Nephron (organoid): Measurements from ENCODE around the gene HINT3.

Source experiments
- H3K27ac Mint-ChIP-seq, 3 experiments: 2 replicates each; pipeline ENCODE4 v1.8.0; 2020; ENCODE audit warnings: mixed read lengths in 3 of 3, mild to moderate bottlenecking in 2 of 3, moderate library complexity in 1 of 3
- H3K27me3 Mint-ChIP-seq: 2 replicates; pipeline ENCODE4 v1.8.0; 2021; ENCODE audit warnings: low read depth, mild to moderate bottlenecking, moderate library complexity, mixed read lengths
- H3K36me3 Mint-ChIP-seq: 2 replicates; pipeline ENCODE4 v1.8.0; 2020; ENCODE audit warnings: low read depth, mixed read lengths
- H3K4me1 Mint-ChIP-seq: 2 replicates; pipeline ENCODE4 v1.8.0; 2020; ENCODE audit warnings: mixed read lengths
- H3K4me3 Mint-ChIP-seq, 3 experiments: 2 replicates each; pipeline ENCODE4 v1.8.0; 2020; ENCODE audit warnings: mild to moderate bottlenecking in 3 of 3, mixed read lengths in 3 of 3, moderate library complexity in 2 of 3
- H3K9me3 Mint-ChIP-seq: 2 replicates; pipeline ENCODE4 v1.8.0; 2020; ENCODE audit warnings: mixed read lengths
- TF ChIP-seq, protein P1 (sequence below), 3 experiments: fragments of 200-600 bp; sonication (generic); IDR thresholded peaks; one replicate each; pipeline ENCODE4 v1.5.0; 2021; ENCODE audit warnings: antibody characterized with exemption in 3 of 3; ENCODE audit not compliant: unreplicated experiment in 3 of 3

Gene HINT3

DNA sequence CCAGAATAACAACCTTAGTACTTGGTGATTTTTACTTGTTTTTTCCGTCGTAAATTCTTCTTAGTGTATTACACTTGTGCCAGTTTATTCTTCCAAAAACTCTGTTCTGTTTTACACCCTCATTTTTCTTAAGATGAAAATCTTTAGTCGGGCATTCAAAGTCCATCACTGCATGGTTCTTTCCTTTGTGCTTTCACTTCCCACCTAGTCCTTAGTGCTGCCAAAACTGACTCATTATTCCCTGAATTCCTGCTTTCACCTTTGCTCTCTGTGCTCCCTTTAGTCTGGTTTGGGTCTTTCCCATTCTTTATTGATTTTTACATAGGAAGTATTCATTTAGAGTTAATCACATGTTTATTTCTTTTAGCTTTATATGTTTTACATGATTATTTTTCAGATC lies 33.1 kb downstream of the HINT3 start:
- Mint-ChIP-seq H3K9me3 (no peaks in the 10 kb centered on the region), H3K4me3 (peak overlapping the region; percentile 24 to 48 (median 29)), H3K27ac (no peak overlapping the region), H3K36me3 (no peaks in the 10 kb centered on the region), H3K4me1 (peaks cover 12% of the 10 kb centered on the region), H3K27me3 (no peaks in the 10 kb centered on the region)
- TF ChIP-seq, protein P1, sequence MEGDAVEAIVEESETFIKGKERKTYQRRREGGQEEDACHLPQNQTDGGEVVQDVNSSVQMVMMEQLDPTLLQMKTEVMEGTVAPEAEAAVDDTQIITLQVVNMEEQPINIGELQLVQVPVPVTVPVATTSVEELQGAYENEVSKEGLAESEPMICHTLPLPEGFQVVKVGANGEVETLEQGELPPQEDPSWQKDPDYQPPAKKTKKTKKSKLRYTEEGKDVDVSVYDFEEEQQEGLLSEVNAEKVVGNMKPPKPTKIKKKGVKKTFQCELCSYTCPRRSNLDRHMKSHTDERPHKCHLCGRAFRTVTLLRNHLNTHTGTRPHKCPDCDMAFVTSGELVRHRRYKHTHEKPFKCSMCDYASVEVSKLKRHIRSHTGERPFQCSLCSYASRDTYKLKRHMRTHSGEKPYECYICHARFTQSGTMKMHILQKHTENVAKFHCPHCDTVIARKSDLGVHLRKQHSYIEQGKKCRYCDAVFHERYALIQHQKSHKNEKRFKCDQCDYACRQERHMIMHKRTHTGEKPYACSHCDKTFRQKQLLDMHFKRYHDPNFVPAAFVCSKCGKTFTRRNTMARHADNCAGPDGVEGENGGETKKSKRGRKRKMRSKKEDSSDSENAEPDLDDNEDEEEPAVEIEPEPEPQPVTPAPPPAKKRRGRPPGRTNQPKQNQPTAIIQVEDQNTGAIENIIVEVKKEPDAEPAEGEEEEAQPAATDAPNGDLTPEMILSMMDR (IDR thresholded peaks at IDR 0.05; ENCODE audit: unreplicated experiment in 3 of 3) = no peak

DNA sequence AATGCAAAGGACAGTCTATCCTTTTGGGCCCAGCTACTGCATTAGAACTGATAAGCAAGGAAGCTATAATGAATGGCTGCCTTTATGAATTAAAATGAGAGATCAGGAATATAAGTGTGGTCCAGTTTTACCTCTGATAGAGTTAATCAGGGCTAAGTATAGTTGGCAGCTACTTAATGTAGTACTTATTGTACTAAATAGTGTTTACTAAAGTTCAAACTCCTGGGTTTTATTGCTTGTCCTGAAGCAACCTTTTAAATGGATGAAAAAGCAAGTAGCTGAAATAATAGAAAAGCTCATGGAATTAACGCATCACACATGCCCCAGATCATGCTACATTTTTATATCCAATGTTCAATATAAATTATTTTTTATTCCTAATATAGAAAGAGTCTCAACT lies 35.1 kb downstream of the HINT3 start:
- H3K27me3 Mint-ChIP-seq = no peaks in the 10 kb centered on the region
- H3K27ac Mint-ChIP-seq = no peak overlapping the region
- no peaks in the 10 kb centered on the region for H3K36me3 Mint-ChIP-seq
- TF ChIP-seq, protein P1 (IDR thresholded peaks at IDR 0.05; ENCODE audit: unreplicated experiment in 3 of 3) = no peak
- no peak overlapping the region for H3K4me3 Mint-ChIP-seq
- H3K9me3 Mint-ChIP-seq = no peaks in the 10 kb centered on the region
- H3K4me1 Mint-ChIP-seq = peaks cover 22% of the 10 kb centered on the region

DNA sequence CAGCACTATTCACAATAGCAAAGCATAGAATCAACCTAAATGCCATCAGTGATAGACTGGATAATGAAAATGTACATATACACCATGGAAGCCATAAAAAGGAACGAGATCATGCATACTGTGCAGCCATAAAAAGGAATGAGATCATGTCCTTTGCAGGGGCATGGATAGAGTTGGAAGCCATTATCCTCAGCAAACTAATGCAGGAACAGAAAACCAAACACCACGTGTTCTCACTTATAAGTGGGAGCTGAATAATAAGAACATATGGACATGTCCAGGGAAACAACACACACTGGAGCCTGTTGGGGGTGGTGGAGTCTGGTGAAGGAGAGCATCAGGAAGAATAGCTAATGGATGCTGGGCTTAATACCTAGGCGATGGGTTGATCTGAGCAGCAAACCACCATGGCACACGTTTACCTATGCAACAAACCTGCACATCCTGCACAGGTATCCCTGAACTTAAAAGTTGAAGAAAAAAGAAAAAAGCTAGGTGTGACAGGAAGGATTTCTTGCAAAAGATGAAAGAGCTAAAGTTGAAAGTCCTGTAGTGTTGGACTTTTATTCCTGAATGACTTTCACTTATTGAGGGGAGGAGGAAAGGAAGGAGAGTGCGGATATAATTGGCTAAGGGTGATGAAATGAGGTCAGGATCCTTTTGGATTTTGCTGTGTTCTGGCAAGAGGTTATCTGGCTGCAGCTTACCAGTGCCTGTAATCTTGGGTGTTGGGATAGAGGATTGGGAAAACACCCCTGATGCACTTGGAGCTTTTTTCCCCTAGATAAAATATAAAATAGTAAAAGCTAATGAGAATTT lies 38.3 kb downstream of the HINT3 start:
- peaks cover 18% of the 10 kb centered on the region for H3K4me1 Mint-ChIP-seq
- TF ChIP-seq, protein P1 (IDR thresholded peaks at IDR 0.05; ENCODE audit: unreplicated experiment in 3 of 3) = no peak
- H3K9me3 Mint-ChIP-seq = no peaks in the 10 kb centered on the region
- peak overlapping the region in 1 of 3 experiments; percentile 19 for H3K27ac Mint-ChIP-seq
- no peaks in the 10 kb centered on the region for H3K27me3 Mint-ChIP-seq
- peaks cover 19% of the 10 kb centered on the region for H3K36me3 Mint-ChIP-seq
- no peak overlapping the region for H3K4me3 Mint-ChIP-seq

DNA sequence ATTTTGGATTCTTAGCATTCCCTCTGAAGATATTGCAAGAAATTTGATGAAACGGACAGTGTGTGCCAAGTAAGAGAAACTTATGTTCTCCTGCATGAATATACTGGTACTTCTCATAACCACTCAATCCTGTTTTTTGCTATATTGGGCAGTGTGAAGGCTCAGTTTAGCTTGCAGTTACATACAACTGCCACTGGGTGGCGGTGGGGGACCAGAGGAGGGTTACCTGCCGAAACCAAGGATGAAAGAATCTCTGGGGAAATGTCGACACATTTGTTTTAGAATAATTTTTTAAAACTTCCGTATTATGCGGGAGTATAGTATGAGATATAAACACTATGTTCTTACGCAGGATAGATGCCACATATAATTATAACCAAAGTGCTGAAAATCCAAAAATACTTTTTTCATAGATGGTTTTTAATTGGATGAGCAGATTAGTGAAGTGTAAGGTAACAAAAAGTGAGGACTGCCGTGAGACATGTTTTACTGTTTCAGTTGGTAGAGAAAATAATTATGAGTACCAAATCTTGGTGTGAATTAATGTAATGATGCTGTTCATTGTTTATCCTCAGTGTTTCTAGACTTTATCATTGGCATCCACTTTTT lies 39.5 kb downstream of the HINT3 start:
- peaks cover 31% of the 10 kb centered on the region for H3K36me3 Mint-ChIP-seq
- H3K27ac Mint-ChIP-seq = peak overlapping the region in 2 of 3 experiments; percentile 37 to 56
- TF ChIP-seq, protein P1 (IDR thresholded peaks at IDR 0.05; ENCODE audit: unreplicated experiment in 3 of 3) = peak; percentile 97 to 99 (median 97)
- peak overlapping the region in 2 of 3 experiments; percentile 49 to 55 for H3K4me3 Mint-ChIP-seq
- no peaks in the 10 kb centered on the region for H3K9me3 Mint-ChIP-seq
- no peaks in the 10 kb centered on the region for H3K27me3 Mint-ChIP-seq
- peaks cover 17% of the 10 kb centered on the region for H3K4me1 Mint-ChIP-seq

DNA sequence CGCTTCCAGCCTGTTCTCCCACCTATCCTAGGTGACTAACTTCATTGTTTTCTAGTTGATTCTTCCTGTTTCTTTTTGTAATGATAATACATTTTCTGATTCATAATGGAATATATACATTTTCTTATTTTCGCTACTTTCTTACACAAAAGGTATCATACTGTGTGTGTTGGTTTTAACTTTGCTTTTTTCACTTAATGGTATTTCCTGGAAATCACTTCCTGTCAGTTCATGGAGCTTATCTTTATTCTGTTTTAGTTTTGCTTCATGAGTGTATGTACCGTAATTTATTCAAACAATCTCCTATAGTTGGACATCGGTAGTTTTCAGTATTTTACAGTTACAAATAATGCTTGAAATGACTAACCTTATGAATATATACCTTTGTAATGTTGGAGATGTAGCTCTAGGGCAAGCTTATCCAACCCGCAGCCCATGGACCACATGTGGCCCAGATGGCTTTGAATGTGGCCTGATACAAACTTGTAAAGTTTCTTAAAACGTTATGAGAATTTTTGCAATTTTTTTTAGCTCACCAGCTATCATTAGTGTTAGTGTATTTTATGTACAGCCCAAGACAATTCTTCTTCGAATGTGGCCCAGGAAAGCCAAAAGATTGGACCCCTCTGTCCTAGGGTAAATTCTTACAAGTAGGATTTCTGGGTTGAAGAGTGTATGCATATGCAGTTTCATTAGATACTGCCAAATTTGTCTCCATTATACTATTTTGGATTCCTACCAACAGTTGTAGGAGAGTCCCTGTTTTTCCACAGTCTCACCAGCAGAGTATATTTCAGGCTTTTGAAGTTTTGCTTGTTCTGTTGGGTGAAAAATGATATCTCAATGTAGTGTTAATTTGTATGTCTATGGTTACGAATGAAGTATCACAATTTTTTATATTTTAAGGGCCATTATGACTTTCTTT lies 46.4 kb downstream of the HINT3 start:
- peaks cover 3% of the 10 kb centered on the region for H3K9me3 Mint-ChIP-seq
- H3K36me3 Mint-ChIP-seq = peaks cover 78% of the 10 kb centered on the region
- no peak overlapping the region for H3K4me3 Mint-ChIP-seq
- TF ChIP-seq, protein P1 (IDR thresholded peaks at IDR 0.05; ENCODE audit: unreplicated experiment in 3 of 3) = no peak
- H3K27me3 Mint-ChIP-seq = no peaks in the 10 kb centered on the region
- H3K27ac Mint-ChIP-seq = no peak overlapping the region
- H3K4me1 Mint-ChIP-seq = no peaks in the 10 kb centered on the region
